IMR-90 (cell line): ENCODE data around the gene SLN.

Experiments used
- CEBPB ChIP-seq: IDR thresholded peaks from 2 replicates; pipeline ENCODE4 v1.6.1; 2012; ENCODE audit warnings: low read depth, low read length, improper control_type of control experiment
- CHD1 ChIP-seq: IDR thresholded peaks from 2 replicates; pipeline ENCODE4 v1.6.1; 2012; ENCODE audit warnings: low read depth, low read length, improper control_type of control experiment
- CTCF ChIP-seq: conservative IDR thresholded peaks from 2 replicates; pipeline ENCODE4 v1.5.1; 2012; ENCODE audit warnings: mild to moderate bottlenecking, low read depth, low read length, improper control_type of control experiment
- ELK1 ChIP-seq: fragments of 150-350 bp; IDR thresholded peaks from 2 replicates; pipeline ENCODE4 v1.6.1; 2016; ENCODE audit warnings: low read depth, mild to moderate bottlenecking, low read length, moderate library complexity, borderline replicate concordance
- MAFK ChIP-seq: IDR thresholded peaks from 2 replicates; pipeline ENCODE4 v1.6.1; 2012; ENCODE audit warnings: low read depth, low read length, improper control_type of control experiment
- MAZ ChIP-seq: IDR thresholded peaks from 2 replicates; pipeline ENCODE4 v1.6.1; 2012; ENCODE audit warnings: low read depth, mild to moderate bottlenecking, low read length, improper control_type of control experiment, moderate library complexity, borderline replicate concordance
- MXI1 ChIP-seq: IDR thresholded peaks from 2 replicates; pipeline ENCODE4 v1.6.1; 2012; ENCODE audit warnings: low read depth, mild to moderate bottlenecking, low read length, moderate library complexity, borderline replicate concordance
- NFE2L2 ChIP-seq: fragments of 150-350 bp; IDR thresholded peaks from 2 replicates; pipeline ENCODE4 v1.6.1; 2016; ENCODE audit warnings: low read depth, mild to moderate bottlenecking, low read length
- POLR2A ChIP-seq: IDR thresholded peaks from 2 replicates; pipeline ENCODE4 v1.6.1; 2012; ENCODE audit warnings: mild to moderate bottlenecking, low read depth, low read length
- RAD21 ChIP-seq: IDR thresholded peaks from 2 replicates; pipeline ENCODE4 v1.6.1; 2012; ENCODE audit warnings: low read length, improper control_type of control experiment
- RCOR1 ChIP-seq: IDR thresholded peaks from 2 replicates; pipeline ENCODE4 v1.6.1; 2012; ENCODE audit warnings: mild to moderate bottlenecking, low read length, improper control_type of control experiment; ENCODE audit not compliant: insufficient replicate concordance
- RFX5 ChIP-seq: IDR thresholded peaks from 2 replicates; pipeline ENCODE4 v1.8.0; 2012; ENCODE audit warnings: low read depth, mild to moderate bottlenecking, low read length, moderate library complexity
- SMC3 ChIP-seq: fragments of 150-350 bp; IDR thresholded peaks from 2 replicates; pipeline ENCODE4 v1.6.1; 2016; ENCODE audit warnings: low read depth, mild to moderate bottlenecking, antibody characterized with exemption, low read length, moderate library complexity

GRCh38 chr11:107736546-107736945 is 24.7 kb upstream of the SLN start:
- no peak for TF ChIP-seq POLR2A
- TF ChIP-seq CTCF, result no peak
- TF ChIP-seq NFE2L2, result no peak
- no peak for TF ChIP-seq MXI1
- no peak for TF ChIP-seq RCOR1
- TF ChIP-seq SMC3, result no peak
- no peak for TF ChIP-seq CEBPB
- TF ChIP-seq CHD1, result no peak
- TF ChIP-seq ELK1, result no peak
- no peak for TF ChIP-seq MAFK
- TF ChIP-seq MAZ, result no peak
- no peak for TF ChIP-seq RFX5
- TF ChIP-seq RAD21, result no peak
